SU-DHL-6 (cell line): ENCODE data around the gene TMEM117.

Experiments used
- H2AFZ ChIP-seq: fragments of 200-600 bp; sonication (generic); 2 replicates; pipeline ENCODE4 v1.6.1; 2014; ENCODE audit warnings: low read depth, mild to moderate bottlenecking, moderate library complexity, mixed read lengths, antibody characterized with exemption, low read length; ENCODE audit not compliant: severe bottlenecking
- H3F3A ChIP-seq: fragments of 200-600 bp; shearing (Covaris generic); 2 replicates; pipeline ENCODE4 v1.6.0; 2016; ENCODE audit warnings: antibody characterized with exemption, mild to moderate bottlenecking; ENCODE audit not compliant: insufficient read depth
- H3K27ac ChIP-seq: fragments of 200-600 bp; sonication (generic); 2 replicates; pipeline ENCODE4 v1.5.1; 2016; ENCODE audit warnings: low read depth, mild to moderate bottlenecking, low read length, moderate library complexity, mixed read lengths
- H3K27me3 ChIP-seq: fragments of 200-600 bp; sonication (generic), shearing (Covaris generic); 2 replicates; pipeline ENCODE4 v1.6.0; 2014; ENCODE audit warnings: mild to moderate bottlenecking, low read length
- H3K36me3 ChIP-seq: fragments of 200-600 bp; sonication (generic); 2 replicates; pipeline ENCODE4 v1.6.1; 2014; ENCODE audit warnings: mild to moderate bottlenecking, low read length, mixed read lengths
- H3K4me2 ChIP-seq: fragments of 300-600, 200-600 bp; shearing (Covaris generic), sonication (generic); 2 replicates; pipeline ENCODE4 v1.6.0; 2014; ENCODE audit warnings: low read length, low read depth, mild to moderate bottlenecking; ENCODE audit not compliant: poor library complexity, severe bottlenecking
- H3K4me3 ChIP-seq: fragments of 200-600 bp; sonication (generic); 2 replicates; pipeline ENCODE4 v1.5.1; 2014; ENCODE audit warnings: antibody characterized with exemption, low read length, mild to moderate bottlenecking, mixed read lengths; ENCODE audit not compliant: insufficient read depth, poor library complexity, severe bottlenecking
- H3K79me2 ChIP-seq: fragments of 200-600 bp; sonication (generic); 2 replicates; pipeline ENCODE4 v1.6.1; 2014; ENCODE audit warnings: mild to moderate bottlenecking, low read length, moderate library complexity; ENCODE audit not compliant: insufficient read depth
- H3K9ac ChIP-seq: fragments of 200-600 bp; sonication (generic); 2 replicates; pipeline ENCODE4 v1.7.0; 2014; ENCODE audit warnings: mild to moderate bottlenecking, low read length
- H3K9me2 ChIP-seq: fragments of 200-600 bp; sonication (generic); replicated peaks from 2 replicates; pipeline ENCODE4 v1.6.1; 2014; ENCODE audit warnings: low read length; ENCODE audit not compliant: insufficient read depth
- H3K9me3 ChIP-seq: fragments of 200-600 bp; sonication (generic); 2 replicates; pipeline ENCODE4 v1.6.1; 2014; ENCODE audit warnings: low read length, mixed read lengths; ENCODE audit not compliant: insufficient read depth
- H4K20me1 ChIP-seq: fragments of 200-600 bp; sonication (generic); 2 replicates; pipeline ENCODE4 v1.6.1; 2014; ENCODE audit warnings: low read depth, mild to moderate bottlenecking, antibody characterized with exemption, low read length, moderate library complexity, mixed read lengths
- CTCF ChIP-seq: fragments of 200-600 bp; sonication (generic); IDR thresholded peaks from one replicate; pipeline ENCODE4 v1.5.1; 2017; ENCODE audit warnings: antibody characterized with exemption, mild to moderate bottlenecking, low read length, moderate library complexity; ENCODE audit not compliant: insufficient read depth, poor library complexity, severe bottlenecking
- EZH2phosphoT487 ChIP-seq: fragments of 200-600 bp; sonication (generic), shearing (Covaris generic); conservative IDR thresholded peaks from 2 replicates; pipeline ENCODE4 v1.6.1; 2018; ENCODE audit warnings: mild to moderate bottlenecking, antibody characterized with exemption, low read length, moderate library complexity, mixed read lengths

The TMEM117 gene

GRCh38 chr12:43795716-43796280 is 40.1 kb upstream of the TMEM117 start:
- H3K4me2 ChIP-seq: no peak overlapping the region
- no peak overlapping the region for H2AFZ ChIP-seq
- peaks cover 12% of the 10 kb centered on the region; the same call in 1 of the 2 replicates for H4K20me1 ChIP-seq
- no peaks in the 10 kb centered on the region for H3K9me3 ChIP-seq
- H3F3A ChIP-seq: peaks cover 37% of the 10 kb centered on the region
- H3K9ac ChIP-seq: no peak overlapping the region
- H3K36me3 ChIP-seq: peaks cover 55% of the 10 kb centered on the region
- TF ChIP-seq CTCF: no peak
- no peak for TF ChIP-seq EZH2phosphoT487
- no peak overlapping the region for H3K4me3 ChIP-seq
- no peaks in the 10 kb centered on the region for H3K27me3 ChIP-seq
- no peak overlapping the region for H3K27ac ChIP-seq
- H3K79me2 ChIP-seq: no peaks in the 10 kb centered on the region; the same call in 1 of the 2 replicates
- no peaks in the 10 kb centered on the region for H3K9me2 ChIP-seq

GRCh38 chr12:43797561-43798217 is 38.2 kb upstream of the TMEM117 start:
- Histone ChIP-seq H3K36me3 (peaks cover 68% of the 10 kb centered on the region), H3K79me2 (peaks cover 7% of the 10 kb centered on the region; the same call in 1 of the 2 replicates), H3K4me3 (no peak overlapping the region), H3K27me3 (no peaks in the 10 kb centered on the region), H3K27ac (no peak overlapping the region), H3K4me2 (no peak overlapping the region), H3K9me2 (no peaks in the 10 kb centered on the region), H4K20me1 (peaks cover 12% of the 10 kb centered on the region; the same call in 1 of the 2 replicates), H3K9ac (no peak overlapping the region), H3K9me3 (no peaks in the 10 kb centered on the region), H2AFZ (no peak overlapping the region), H3F3A (peaks cover 32% of the 10 kb centered on the region)
- TF ChIP-seq CTCF (no peak), EZH2phosphoT487 (no peak)

GRCh38 chr12:43805149-43805859 is 30.6 kb upstream of the TMEM117 start:
- peak overlapping the region; percentile 89 for H3K9ac ChIP-seq
- H3K27me3 ChIP-seq: no peaks in the 10 kb centered on the region
- H3F3A ChIP-seq: no peaks in the 10 kb centered on the region
- H2AFZ ChIP-seq: peak overlapping the region; percentile 78
- peaks cover 9% of the 10 kb centered on the region for H4K20me1 ChIP-seq
- peaks cover 34% of the 10 kb centered on the region for H3K36me3 ChIP-seq
- peaks cover 41% of the 10 kb centered on the region for H3K79me2 ChIP-seq
- H3K27ac ChIP-seq: peak overlapping the region; percentile 86; the same call in 1 of the 2 replicates
- H3K9me3 ChIP-seq: no peaks in the 10 kb centered on the region
- no peak for TF ChIP-seq CTCF
- no peak for TF ChIP-seq EZH2phosphoT487
- H3K4me2 ChIP-seq: peak overlapping the region; percentile 92
- peak overlapping the region; percentile 97 for H3K4me3 ChIP-seq
- H3K9me2 ChIP-seq: no peaks in the 10 kb centered on the region
